Endometrial microvascular endothelial cells (primary cell): ENCODE measurements around the gene APOC3. TPM values are rescaled to one million over a fixed set of nuclear protein-coding genes. Genes with fewer than 3 reads are reported as not detected.

Source experiments
- in situ Hi-C: cut with HindIII; loops from 2 replicates; pipeline ENCODE4 v1.10.0; 2017; ENCODE audit warnings: low sequenced_read_pairs, low pct_unique_long_range_greater_than_20kb; ENCODE audit errors: inconsistent ontology term
- total RNA-seq: library from RNA; depleted of rRNA; stranded (reverse); fragments of >200 nt; gene quantifications from one replicate; pipeline ENCODE4 v1.2.3, GENCODE V29; 2015; ENCODE audit errors: inconsistent ontology term

APOC3 gene
- total RNA-seq, 1 donor from 2014 or later: not detected

DNA sequence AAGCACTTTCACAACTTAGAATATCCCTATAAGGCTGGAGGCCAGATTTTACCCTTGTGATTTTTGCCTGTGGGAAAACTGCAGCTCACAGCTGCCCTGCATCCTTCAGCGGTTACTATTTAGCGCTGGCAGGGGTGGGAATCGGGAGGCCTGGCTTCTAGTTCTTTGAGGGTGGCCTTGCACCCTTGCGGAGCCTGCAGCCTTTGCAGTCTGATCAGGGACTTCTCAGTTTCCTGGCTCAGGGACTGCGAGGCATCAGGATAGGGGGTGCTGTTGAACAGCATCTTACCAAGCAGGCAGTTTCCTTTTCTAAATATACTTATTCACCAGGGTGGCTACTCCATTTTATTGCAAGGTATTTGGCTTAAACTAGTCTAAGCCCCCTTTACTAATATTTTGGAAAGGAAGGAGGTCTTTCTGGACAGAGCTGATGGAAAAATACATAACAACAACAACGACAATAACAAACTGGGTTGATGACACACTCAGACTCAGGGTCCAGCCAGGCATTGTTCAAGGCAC is 10.6 kb downstream of the APOC3 start:
- in situ Hi-C loops: no loop called here

GRCh38 chr11:116840746-116841296 is 11.1 kb downstream of the APOC3 start:
- in situ Hi-C loops: no loop called here

DNA sequence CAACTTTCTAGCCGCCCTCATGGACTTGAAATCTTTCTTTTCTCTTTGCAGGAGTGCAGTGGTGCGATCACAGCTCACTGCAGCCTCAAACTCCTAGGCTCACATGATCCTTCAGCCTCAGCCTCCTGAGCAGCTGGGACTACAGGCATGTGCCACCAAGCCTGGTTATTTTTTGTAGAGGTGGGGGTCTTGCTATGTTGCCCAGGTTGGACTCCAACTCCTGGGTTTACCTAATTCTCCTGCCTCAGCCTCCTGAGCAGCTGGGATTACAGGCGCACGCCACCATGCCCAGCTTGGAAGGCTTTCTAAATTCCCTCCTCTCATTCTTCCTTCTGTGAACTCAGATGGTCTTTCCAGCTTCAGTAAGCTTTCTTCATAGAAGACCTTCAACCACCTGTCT is 12.4 kb downstream of the APOC3 start:
- in situ Hi-C loops: no loop called here

DNA sequence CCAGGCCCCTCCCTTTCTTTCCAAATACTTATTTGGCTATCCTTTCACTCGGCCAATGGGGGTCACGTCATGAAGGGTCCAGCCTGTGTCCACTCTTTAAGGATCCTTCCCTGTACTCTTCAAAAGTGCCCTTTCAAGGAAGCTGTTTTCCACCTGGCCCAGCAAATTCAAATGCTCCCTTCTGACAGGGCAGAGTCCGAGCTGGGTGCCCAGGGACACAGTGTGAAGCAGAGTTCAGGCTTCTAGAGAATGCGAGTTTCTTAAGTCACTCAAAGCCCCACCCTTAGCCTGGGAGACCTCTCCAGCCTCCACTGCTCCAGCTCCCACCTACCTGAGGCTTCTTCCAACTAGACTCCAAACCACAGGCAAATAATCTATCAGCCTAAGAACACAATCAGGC is 13.2 kb downstream of the APOC3 start:
- in situ Hi-C loops: no loop called here

GRCh38 chr11:116843661-116844060 is 14.0 kb downstream of the APOC3 start:
- in situ Hi-C loops: no loop called here

DNA sequence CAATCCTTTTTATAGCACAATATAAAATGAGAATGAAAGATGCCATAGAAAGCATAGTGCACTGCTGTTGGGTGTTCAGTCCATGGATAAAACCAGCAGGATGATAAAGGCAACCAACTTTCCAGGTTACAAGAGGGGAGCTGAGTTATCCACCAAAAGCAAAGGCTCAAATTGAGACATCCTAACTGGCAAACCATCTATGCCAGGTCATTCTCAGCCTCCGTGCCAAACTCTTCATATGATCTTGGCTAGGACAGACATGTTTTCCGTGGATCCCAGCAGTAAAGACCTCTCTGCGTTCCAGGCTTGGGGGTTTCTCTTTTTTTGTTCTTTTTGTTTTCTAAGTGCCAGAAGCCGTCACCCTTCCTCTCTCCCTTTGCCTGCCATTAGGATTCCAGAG is 15.0 kb downstream of the APOC3 start:
- in situ Hi-C loops: no loop called here

GRCh38 chr11:116847612-116848011 is 17.9 kb downstream of the APOC3 start:
- in situ Hi-C loops: no loop called here

- in situ Hi-C loops: no loop called here
Measured at GRCh38 chr11:116849060-116849459, 19.4 kb downstream of the APOC3 start.

DNA sequence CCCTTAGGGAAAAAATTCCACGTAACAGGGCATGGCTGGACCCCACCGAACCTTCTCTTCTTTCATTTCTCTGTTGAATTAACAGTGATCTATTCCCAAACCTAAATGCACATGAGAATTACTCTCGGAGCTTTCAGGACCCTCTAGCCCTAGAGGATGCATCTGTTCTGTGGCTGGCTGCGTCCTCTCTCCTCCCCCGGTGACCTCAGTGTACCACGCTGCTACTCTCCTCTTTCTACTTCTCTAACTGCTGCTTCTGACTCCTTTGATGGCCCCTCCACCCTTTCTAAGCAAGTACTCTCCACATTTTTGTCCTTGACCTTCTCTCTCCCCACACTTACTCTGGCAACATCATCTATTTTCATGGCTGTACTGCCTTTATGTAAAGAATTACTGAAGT is 19.8 kb downstream of the APOC3 start:
- in situ Hi-C loops: no loop called here

DNA sequence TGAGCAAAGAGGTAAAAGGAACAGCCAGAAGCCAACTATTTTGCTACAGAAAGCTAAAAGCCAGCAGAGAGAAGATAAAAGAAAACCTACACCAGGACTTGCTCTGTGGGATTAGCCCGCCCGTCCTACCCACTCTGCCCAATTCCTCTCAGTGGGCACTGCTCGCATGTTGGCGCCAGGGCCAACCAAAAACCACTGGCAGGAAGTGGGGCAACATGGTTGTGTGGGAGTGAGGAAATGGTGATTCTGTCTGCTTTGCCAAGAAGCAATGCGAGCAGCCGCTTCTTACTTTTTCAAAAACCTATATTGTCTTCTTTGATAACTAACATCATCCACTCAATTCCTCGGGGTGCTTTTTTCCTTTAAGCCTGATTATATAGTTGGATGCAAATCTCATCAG is 21.9 kb downstream of the APOC3 start:
- in situ Hi-C loops: no loop called here

- in situ Hi-C loops: no loop called here
Measured at GRCh38 chr11:116852261-116853031, 22.7 kb downstream of the APOC3 start.

GRCh38 chr11:116853461-116854073 is 23.9 kb downstream of the APOC3 start:
- in situ Hi-C loops: no loop called here

GRCh38 chr11:116855413-116855812 is 25.7 kb downstream of the APOC3 start:
- in situ Hi-C loops: no loop called here

GRCh38 chr11:116856423-116856822 is 26.7 kb downstream of the APOC3 start:
- in situ Hi-C loops: no loop called here

DNA sequence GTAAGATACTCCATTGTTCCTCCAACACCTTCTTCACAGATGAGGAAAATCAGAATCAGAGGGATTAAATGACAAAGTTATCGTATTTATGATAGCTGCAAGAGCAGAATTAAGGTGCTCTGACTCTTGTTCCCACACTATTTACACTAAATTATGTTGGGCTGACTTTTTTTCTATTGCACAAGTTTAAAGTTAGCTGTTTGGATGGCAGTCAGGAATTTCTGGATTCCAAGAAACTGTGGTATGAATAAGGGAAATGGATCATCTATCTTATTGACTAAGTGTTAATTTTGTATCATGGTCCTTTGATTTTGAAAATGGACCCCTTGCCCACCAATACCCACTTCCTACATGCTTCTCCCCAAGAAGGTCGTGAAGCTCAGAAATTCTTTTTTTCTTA is 27.6 kb downstream of the APOC3 start:
- in situ Hi-C loops: no loop called here

GRCh38 chr11:116857936-116858335 is 28.2 kb downstream of the APOC3 start:
- in situ Hi-C loops: no loop called here

DNA sequence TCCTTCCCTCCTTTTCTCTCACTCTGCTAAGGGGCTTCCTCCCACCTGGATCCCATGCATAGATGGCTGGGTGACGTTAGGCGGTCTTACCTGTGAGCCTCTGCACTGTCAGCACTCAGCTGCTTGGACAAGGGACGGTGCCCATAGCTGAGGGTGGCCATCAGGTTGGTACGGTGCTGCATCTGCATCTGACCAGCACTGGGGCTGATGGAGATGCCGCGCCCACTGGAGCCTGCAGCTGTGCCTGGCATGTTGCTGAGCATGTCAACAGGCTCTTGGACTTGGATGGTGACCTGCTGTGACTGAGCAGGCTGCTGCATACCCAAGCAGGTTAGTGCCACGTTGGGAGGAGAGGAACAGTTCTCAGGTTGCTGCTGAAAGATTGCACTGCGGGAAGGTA is 29.5 kb downstream of the APOC3 start:
- in situ Hi-C loops: no loop called here

DNA sequence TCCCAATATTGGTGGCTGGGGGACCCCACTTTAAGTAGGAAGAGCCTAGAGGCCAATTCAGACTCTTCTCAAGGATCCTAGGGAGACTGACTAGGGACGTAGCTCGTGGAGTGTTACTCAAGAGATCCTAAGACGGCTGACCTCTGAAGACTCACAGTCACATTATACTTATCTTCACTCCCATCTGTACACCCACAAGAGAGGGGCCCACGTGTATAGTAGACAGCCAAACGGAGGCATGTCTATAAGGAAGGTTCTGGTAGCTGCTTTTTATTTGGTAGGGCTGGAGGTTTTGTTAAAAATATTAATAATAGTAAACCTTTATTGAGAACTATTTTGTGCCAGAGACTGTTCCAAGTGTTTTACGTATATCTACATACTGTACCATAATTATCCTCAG is 30.6 kb downstream of the APOC3 start:
- in situ Hi-C loops: no loop called here

DNA sequence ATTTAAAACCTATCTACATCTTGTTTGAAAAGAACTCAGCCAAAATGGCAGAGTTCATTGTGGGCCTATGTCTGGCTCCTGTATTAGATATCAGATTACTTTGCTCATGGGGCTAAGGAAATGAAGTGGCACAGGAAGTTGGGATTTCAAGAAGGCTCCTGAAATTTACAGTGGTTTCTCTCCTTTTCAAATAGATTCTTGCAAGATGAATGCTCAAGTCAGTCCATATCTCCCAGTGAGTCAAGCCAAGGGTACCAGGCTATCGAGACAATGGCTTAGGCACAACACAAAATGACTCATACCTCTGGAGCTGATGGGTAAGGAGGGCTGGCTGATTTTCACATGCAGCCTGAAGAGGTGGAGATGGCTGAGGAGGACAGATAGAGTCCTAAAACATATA is 31.8 kb downstream of the APOC3 start:
- in situ Hi-C loops: no loop called here

DNA sequence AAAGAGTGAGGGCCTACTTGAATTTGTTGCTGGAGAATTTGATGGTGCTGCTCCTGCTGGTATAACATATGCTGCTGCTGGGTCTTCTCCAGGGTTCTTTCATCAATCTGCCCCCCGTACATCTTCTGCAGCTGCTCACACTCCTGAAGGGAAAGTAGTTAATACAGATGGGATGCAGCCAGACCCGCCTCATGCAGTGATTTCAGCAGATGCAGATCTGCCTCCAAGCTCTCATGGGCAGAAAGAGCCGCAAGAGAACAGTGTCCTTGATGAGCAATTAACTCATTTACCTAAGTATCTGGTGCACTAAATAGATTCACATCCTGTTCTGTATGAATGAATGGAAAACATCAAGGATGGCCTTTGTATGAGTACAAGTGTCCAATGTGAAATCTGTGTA is 32.5 kb downstream of the APOC3 start:
- in situ Hi-C loops: no loop called here
